ENCODE data around the gene WDR72. TPM values are rescaled to one million over a fixed set of nuclear protein-coding genes. Genes with fewer than 3 reads are reported as not detected.
A peak's percentile ranks its signal among the peaks of the same experiment; 100 is the strongest.
"Not testable (repeated sequence)": the region's sequence is repeated elsewhere in the genome, so short reads cannot be mapped to it uniquely, and the experiment has no call there.

WDR72 gene
- total RNA-seq, 2 donors from 2014 or later = 0.08 to 0.42 TPM

DNA sequence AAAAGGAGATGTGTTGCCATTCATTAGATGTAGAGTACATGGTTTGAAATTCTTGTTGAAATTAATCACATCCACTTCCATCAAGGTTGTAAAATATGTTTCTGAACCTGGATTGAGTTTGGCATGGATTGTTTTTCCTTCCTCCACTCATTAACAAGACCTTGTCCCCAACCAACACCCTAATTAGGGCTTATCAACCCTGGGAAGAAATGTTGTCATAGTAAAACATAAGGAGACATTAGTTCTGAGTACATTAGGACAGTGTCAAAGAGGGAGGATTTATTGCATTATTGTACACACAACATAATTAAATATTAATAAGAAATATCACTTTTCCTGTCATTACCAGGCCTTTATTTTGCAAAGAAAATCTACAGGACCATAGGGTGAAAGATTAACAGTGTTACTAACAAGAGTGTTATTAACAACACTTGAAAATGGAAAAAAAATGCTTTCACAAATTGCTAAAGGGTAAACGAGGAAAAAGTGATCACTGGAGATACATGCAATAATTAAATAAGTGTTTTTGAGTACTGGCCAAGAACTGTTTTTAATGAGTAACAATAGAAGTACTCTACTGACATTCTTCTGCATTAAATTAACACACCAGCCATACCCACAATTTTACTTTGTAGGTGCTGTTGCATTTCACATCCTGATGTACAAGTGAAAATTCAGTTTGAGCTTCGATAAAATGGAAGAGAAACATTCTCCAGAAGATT, 30.4 kb upstream of the WDR72 start:
- Histone ChIP-seq H3K36me3 (no peaks in the 10 kb centered on the region), H3K9ac (ENCODE audit: low read depth in 2 of 2, low read length in 2 of 2) (no peak overlapping the region), H3K4me3 (no peak overlapping the region), H3K27me3 (no peaks in the 10 kb centered on the region), H3K27ac (no peak overlapping the region), H3K4me1 (no peaks in the 10 kb centered on the region), H3K9me3 (no peaks in the 10 kb centered on the region)
- intact Hi-C loops (cut with DNase I) = no loop called here
- DNase-seq = no peak
- TF ChIP-seq, protein P1, sequence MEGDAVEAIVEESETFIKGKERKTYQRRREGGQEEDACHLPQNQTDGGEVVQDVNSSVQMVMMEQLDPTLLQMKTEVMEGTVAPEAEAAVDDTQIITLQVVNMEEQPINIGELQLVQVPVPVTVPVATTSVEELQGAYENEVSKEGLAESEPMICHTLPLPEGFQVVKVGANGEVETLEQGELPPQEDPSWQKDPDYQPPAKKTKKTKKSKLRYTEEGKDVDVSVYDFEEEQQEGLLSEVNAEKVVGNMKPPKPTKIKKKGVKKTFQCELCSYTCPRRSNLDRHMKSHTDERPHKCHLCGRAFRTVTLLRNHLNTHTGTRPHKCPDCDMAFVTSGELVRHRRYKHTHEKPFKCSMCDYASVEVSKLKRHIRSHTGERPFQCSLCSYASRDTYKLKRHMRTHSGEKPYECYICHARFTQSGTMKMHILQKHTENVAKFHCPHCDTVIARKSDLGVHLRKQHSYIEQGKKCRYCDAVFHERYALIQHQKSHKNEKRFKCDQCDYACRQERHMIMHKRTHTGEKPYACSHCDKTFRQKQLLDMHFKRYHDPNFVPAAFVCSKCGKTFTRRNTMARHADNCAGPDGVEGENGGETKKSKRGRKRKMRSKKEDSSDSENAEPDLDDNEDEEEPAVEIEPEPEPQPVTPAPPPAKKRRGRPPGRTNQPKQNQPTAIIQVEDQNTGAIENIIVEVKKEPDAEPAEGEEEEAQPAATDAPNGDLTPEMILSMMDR (IDR thresholded peaks at IDR 0.05) = no peak

DNA sequence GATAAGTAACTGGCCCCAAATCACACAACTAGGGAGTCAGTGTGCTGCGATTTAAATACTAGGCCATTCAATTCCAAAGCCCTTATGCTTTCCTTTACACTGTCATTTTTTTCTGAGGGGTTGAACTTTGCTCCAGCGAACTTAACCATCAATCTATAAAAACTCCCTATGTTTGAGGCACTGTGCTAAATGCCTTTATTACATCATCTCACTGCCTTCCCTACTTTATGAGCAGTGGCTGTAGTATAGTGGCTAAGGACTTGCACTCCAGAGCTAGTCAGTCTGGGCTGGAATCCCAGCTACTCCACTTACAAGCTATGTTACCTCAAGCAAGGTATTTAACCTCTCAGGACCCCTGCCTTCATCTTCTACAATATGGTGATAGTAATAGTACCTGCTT, 26.9 kb upstream of the WDR72 start:
- Histone ChIP-seq H3K36me3 (no peaks in the 10 kb centered on the region), H3K9ac (ENCODE audit: low read depth in 2 of 2, low read length in 2 of 2) (no peak overlapping the region), H3K4me1 (no peaks in the 10 kb centered on the region), H3K27ac (no peak overlapping the region), H3K27me3 (no peaks in the 10 kb centered on the region), H3K4me3 (no peak overlapping the region), H3K9me3 (no peaks in the 10 kb centered on the region)
- TF ChIP-seq, protein P1 (IDR thresholded peaks at IDR 0.05) = no peak
- intact Hi-C loops (cut with DNase I) = no loop called here
- DNase-seq = peak; percentile 42

DNA sequence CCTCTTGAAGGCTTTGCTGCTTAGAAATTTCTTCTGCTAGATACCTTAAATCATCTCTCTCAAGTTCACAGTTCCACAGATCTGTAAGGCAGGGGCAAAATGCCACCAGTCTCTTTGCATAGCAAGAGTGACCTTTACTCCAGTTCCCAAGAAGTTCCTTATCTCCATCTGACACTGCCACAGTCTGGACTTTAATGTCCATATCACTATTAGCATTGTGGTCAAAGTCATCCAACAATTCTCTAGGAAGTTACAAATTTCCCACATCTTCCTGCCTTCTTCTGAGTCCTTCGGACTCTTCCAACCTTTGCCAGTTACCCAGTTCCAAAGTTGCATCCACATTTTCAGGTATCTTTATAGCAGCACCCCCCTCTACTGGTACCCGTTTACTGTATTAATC, 25.8 kb upstream of the WDR72 start:
- DNase-seq; H3K4me3 ChIP-seq; intact Hi-C loops (cut with DNase I); H3K9ac ChIP-seq (ENCODE audit: low read depth in 2 of 2, low read length in 2 of 2); H3K4me1 ChIP-seq; H3K9me3 ChIP-seq; H3K27me3 ChIP-seq; H3K27ac ChIP-seq; H3K36me3 ChIP-seq: not testable (repeated sequence)

DNA sequence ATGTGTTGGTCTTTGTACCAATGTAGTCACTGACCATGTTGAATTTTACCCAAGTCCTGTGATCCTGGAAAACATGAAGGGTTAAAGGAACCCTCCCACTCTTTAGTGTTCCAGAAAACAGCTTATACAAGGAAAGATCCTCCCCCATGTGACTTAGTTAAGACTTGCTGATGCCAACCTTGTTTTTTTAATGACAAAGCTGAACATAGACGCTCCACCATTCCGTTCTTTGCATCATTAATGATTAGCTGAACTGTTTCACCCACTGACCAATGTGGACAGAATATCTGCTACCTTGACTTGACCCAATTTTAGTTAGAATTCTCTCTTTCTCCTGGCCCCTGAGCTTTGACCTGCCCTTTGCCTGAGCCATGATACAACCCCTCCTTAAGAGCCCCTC, 3.5 kb upstream of the WDR72 start:
- no peak overlapping the region for H3K4me3 ChIP-seq
- intact Hi-C loops (cut with DNase I) = no loop called here
- H3K27ac ChIP-seq = no peak overlapping the region
- no peaks in the 10 kb centered on the region for H3K36me3 ChIP-seq
- DNase-seq = no peak
- TF ChIP-seq, protein P1 (IDR thresholded peaks at IDR 0.05) = no peak
- H3K4me1 ChIP-seq = no peaks in the 10 kb centered on the region
- peaks cover 5% of the 10 kb centered on the region for H3K27me3 ChIP-seq
- no peak overlapping the region for H3K9ac ChIP-seq (ENCODE audit: low read depth in 2 of 2, low read length in 2 of 2)
- H3K9me3 ChIP-seq = no peaks in the 10 kb centered on the region

DNA sequence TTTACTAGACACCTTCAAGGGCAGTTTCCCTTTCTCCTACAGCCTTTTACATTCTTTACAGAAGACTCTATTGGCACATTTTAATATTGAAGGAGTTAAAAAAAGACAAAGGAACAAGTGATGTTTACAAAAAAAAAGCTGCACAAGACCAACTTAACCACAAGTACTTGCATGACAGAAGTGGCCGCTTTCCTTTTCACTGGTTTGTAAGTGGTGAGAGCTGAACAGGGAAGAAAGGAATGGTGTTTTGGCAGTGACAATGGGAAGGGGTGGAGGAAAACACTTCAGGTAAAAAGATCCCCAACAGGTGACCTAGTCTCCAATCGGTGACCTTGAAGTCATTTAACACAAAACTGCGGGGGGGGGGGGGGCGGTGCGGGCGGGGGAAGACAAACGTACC, 1.1 kb downstream of the WDR72 start:
- H3K36me3 ChIP-seq = no peaks in the 10 kb centered on the region
- H3K9ac ChIP-seq (ENCODE audit: low read depth in 2 of 2, low read length in 2 of 2) = no peak overlapping the region
- TF ChIP-seq, protein P1 (IDR thresholded peaks at IDR 0.05) = no peak
- no peak overlapping the region for H3K4me3 ChIP-seq
- no peaks in the 10 kb centered on the region for H3K9me3 ChIP-seq
- no peaks in the 10 kb centered on the region for H3K4me1 ChIP-seq
- no peak overlapping the region for H3K27ac ChIP-seq
- intact Hi-C loops (cut with DNase I) = no loop called here
- H3K27me3 ChIP-seq = peaks cover 5% of the 10 kb centered on the region
- no peak for DNase-seq

DNA sequence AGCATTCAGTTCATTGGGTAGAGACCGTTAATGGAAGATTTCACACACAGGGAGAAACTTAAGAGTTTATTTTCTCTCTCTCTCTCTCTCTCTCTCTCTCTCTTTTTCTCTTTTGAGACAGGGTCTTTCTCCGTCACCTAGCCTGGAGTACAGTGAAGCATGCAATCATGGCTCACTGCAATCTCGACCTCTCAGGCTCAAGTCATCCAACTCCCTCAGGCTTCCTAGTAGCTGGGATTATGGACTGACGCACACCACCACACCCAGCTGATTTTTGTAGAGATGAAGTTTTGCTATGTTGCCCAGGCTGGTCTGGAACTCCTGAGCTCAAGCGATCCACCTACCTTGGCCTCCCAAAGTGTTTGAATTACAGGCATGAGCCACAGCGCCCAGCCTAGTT, 1.6 kb downstream of the WDR72 start:
- TF ChIP-seq, protein P1 (IDR thresholded peaks at IDR 0.05) = no peak
- Histone ChIP-seq H3K36me3 (no peaks in the 10 kb centered on the region), H3K9me3 (no peaks in the 10 kb centered on the region), H3K27ac (no peak overlapping the region), H3K4me3 (no peak overlapping the region), H3K9ac (ENCODE audit: low read depth in 2 of 2, low read length in 2 of 2) (no peak overlapping the region), H3K4me1 (no peaks in the 10 kb centered on the region), H3K27me3 (peaks cover 5% of the 10 kb centered on the region)
- intact Hi-C loops (cut with DNase I) = no loop called here
- DNase-seq = no peak
